ENCODE results near the gene FTSJ1. TPM values are rescaled to one million over a fixed set of nuclear protein-coding genes. Genes with fewer than 3 reads are reported as not detected.

The FTSJ1 gene
- total RNA-seq, 1 experiment from 2014 or later, result 61.3 TPM

- intact Hi-C loops (cut with micrococcal nuclease; ENCODE audit: unreplicated experiment), result no loop called here
- ChIA-PET CTCF (no interaction called here), POLR2A (ENCODE audit: low non-redundant PET) (interaction anchor here (0.5 kb wide), 1 partner anchor 571 kb away, joined by 4 read pairs; no protein-coding TSS in a partner anchor)
- Histone ChIP-seq H3K9me3 (ENCODE audit: low read depth, low read length, poor library complexity, severe bottlenecking) (no peaks in the 10 kb centered on the region), H3K4me3 (ENCODE audit: low read depth, low read length, poor library complexity, severe bottlenecking) (peak overlapping the region; percentile 81), H3K27me3 (replicated peaks; ENCODE audit: insufficient read depth, low read depth, low read length, poor library complexity) (no peaks in the 10 kb centered on the region), H3K36me3 (ENCODE audit: insufficient read depth, low read length, poor library complexity, severe bottlenecking) (no peaks in the 10 kb centered on the region), H3K4me1 (ENCODE audit: insufficient read depth, low read length, poor library complexity, severe bottlenecking) (peaks cover 9% of the 10 kb centered on the region), H3K27ac (ENCODE audit: low read depth, low read length, poor library complexity, severe bottlenecking) (peak overlapping the region; percentile 83)
- no peak for DNase-seq (ENCODE audit: low spot score)
- BruUV-seq (replicated peaks), result no TSS peak
- no peak for TF ChIP-seq CTCF (conservative IDR thresholded peaks at IDR 0.05; ENCODE audit: low read depth, low read length)
- no peak for TF ChIP-seq EZH2 (IDR thresholded peaks at IDR 0.05; ENCODE audit: borderline replicate concordance, low read depth, low read length, poor library complexity, severe bottlenecking)
Measured at GRCh38 chrX:48475296-48475695, 703 bp upstream of the FTSJ1 start.

- no peaks in the 10 kb centered on the region for H3K9me3 ChIP-seq (ENCODE audit: low read depth, low read length, poor library complexity, severe bottlenecking)
- peak overlapping the region; percentile 81 for H3K4me3 ChIP-seq (ENCODE audit: low read depth, low read length, poor library complexity, severe bottlenecking)
- peaks cover 5% of the 10 kb centered on the region for H3K36me3 ChIP-seq (ENCODE audit: insufficient read depth, low read length, poor library complexity, severe bottlenecking)
- POLR2A ChIA-PET (ENCODE audit: low non-redundant PET), result no interaction called here
- intact Hi-C loops (cut with micrococcal nuclease; ENCODE audit: unreplicated experiment), result no loop called here
- CTCF ChIA-PET, result no interaction called here
- H3K27me3 ChIP-seq (replicated peaks; ENCODE audit: insufficient read depth, low read depth, low read length, poor library complexity), result no peaks in the 10 kb centered on the region
- no peak for DNase-seq (ENCODE audit: low spot score)
- no TSS peak for BruUV-seq (replicated peaks)
- peaks cover 9% of the 10 kb centered on the region for H3K4me1 ChIP-seq (ENCODE audit: insufficient read depth, low read length, poor library complexity, severe bottlenecking)
- TF ChIP-seq CTCF (conservative IDR thresholded peaks at IDR 0.05; ENCODE audit: low read depth, low read length) (no peak), EZH2 (IDR thresholded peaks at IDR 0.05; ENCODE audit: borderline replicate concordance, low read depth, low read length, poor library complexity, severe bottlenecking) (no peak)
- H3K27ac ChIP-seq (ENCODE audit: low read depth, low read length, poor library complexity, severe bottlenecking), result no peak overlapping the region
Measured at GRCh38 chrX:48476919-48477318, 920 bp downstream of the FTSJ1 start.

- POLR2A ChIA-PET (ENCODE audit: low non-redundant PET), result no interaction called here
Measured at GRCh38 chrX:48477960-48478755, 2.2 kb downstream of the FTSJ1 start.

More at GRCh38 chrX:48477960-48478755, 2.2 kb downstream of the FTSJ1 start:
- no TSS peak for BruUV-seq (replicated peaks)
- Histone ChIP-seq H3K9me3 (ENCODE audit: low read depth, low read length, poor library complexity, severe bottlenecking) (no peaks in the 10 kb centered on the region), H3K36me3 (ENCODE audit: insufficient read depth, low read length, poor library complexity, severe bottlenecking) (peaks cover 10% of the 10 kb centered on the region), H3K4me3 (ENCODE audit: low read depth, low read length, poor library complexity, severe bottlenecking) (no peak overlapping the region), H3K4me1 (ENCODE audit: insufficient read depth, low read length, poor library complexity, severe bottlenecking) (peaks cover 8% of the 10 kb centered on the region), H3K27ac (ENCODE audit: low read depth, low read length, poor library complexity, severe bottlenecking) (no peak overlapping the region), H3K27me3 (replicated peaks; ENCODE audit: insufficient read depth, low read depth, low read length, poor library complexity) (no peaks in the 10 kb centered on the region)
- TF ChIP-seq CTCF (conservative IDR thresholded peaks at IDR 0.05; ENCODE audit: low read depth, low read length), result no peak
- no peak for TF ChIP-seq EZH2 (IDR thresholded peaks at IDR 0.05; ENCODE audit: borderline replicate concordance, low read depth, low read length, poor library complexity, severe bottlenecking)
- DNase-seq (ENCODE audit: low spot score), result no peak
- CTCF ChIA-PET, result no interaction called here
- intact Hi-C loops (cut with micrococcal nuclease; ENCODE audit: unreplicated experiment), result no loop called here

All from A673 (cell line).